MM.1S (cell line): ENCODE measurements around the gene IQGAP2.

ENCODE experiments used
- DNase-seq: peaks from one replicate; pipeline ENCODE4 v3.0.0-alpha.2; 2015
- H2AFZ ChIP-seq: fragments of 300-600 bp; sonication (generic); 2 replicates; pipeline ENCODE4 v1.6.0; 2016; ENCODE audit warnings: antibody characterized with exemption, low read length
- H3F3A ChIP-seq: fragments of 300-600 bp; sonication (generic); 2 replicates; pipeline ENCODE4 v1.6.1; 2016; ENCODE audit warnings: mild to moderate bottlenecking, antibody characterized with exemption, low read length, moderate library complexity, mixed read lengths; ENCODE audit not compliant: insufficient read depth
- H3K27ac ChIP-seq: fragments of 300-600 bp; sonication (generic); 2 replicates; pipeline ENCODE4 v1.5.1; 2016; ENCODE audit warnings: mild to moderate bottlenecking, low read length
- H3K27me3 ChIP-seq: fragments of 300-600 bp; sonication (generic); replicated peaks from 2 replicates; pipeline ENCODE4 v1.6.0; 2016; ENCODE audit warnings: low read length; ENCODE audit not compliant: insufficient read depth
- H3K36me3 ChIP-seq: fragments of 300-600 bp; sonication (generic); replicated peaks from 2 replicates; pipeline ENCODE4 v1.6.1; 2016; ENCODE audit warnings: mild to moderate bottlenecking, low read length, mixed read lengths; ENCODE audit not compliant: insufficient read depth
- H3K4me1 ChIP-seq: fragments of 300-600 bp; sonication (generic); 2 replicates; pipeline ENCODE4 v1.6.1; 2016; ENCODE audit warnings: low read length, mixed read lengths
- H3K4me2 ChIP-seq: fragments of 300-600 bp; sonication (generic); 2 replicates; pipeline ENCODE4 v1.6.0; 2016; ENCODE audit warnings: low read depth, low read length
- H3K4me3 ChIP-seq: fragments of 300-600 bp; sonication (generic); 2 replicates; pipeline ENCODE4 v1.5.1; 2016; ENCODE audit warnings: low read length, mixed read lengths
- H3K79me2 ChIP-seq: fragments of 300-600 bp; sonication (generic); 2 replicates; pipeline ENCODE4 v1.6.1; 2016; ENCODE audit warnings: mixed run types, low read length, mixed read lengths
- H3K9ac ChIP-seq: fragments of 300-600 bp; sonication (generic); 2 replicates; pipeline ENCODE4 v1.6.1; 2016; ENCODE audit warnings: low read length, mixed read lengths
- H3K9me2 ChIP-seq: fragments of 300-600 bp; sonication (generic); replicated peaks from 2 replicates; pipeline ENCODE4 v1.6.1; 2016; ENCODE audit warnings: mild to moderate bottlenecking, low read length, mixed read lengths; ENCODE audit not compliant: insufficient read depth
- H3K9me3 ChIP-seq: fragments of 300-600 bp; sonication (generic); replicated peaks from 2 replicates; pipeline ENCODE4 v1.6.1; 2016; ENCODE audit warnings: mild to moderate bottlenecking, low read length, mixed read lengths; ENCODE audit not compliant: insufficient read depth
- H4K20me1 ChIP-seq: fragments of 300-600 bp; sonication (generic); 2 replicates; pipeline ENCODE4 v1.6.1; 2016; ENCODE audit warnings: mild to moderate bottlenecking, low read length, moderate library complexity, mixed read lengths; ENCODE audit not compliant: insufficient read depth
- EZH2 ChIP-seq: fragments of 300-600 bp; sonication (generic); optimal IDR thresholded peaks from 2 replicates; pipeline ENCODE3; 2017; ENCODE audit warnings: low read depth, mild to moderate bottlenecking, antibody characterized with exemption, low read length, mixed read lengths
- EZH2phosphoT487 ChIP-seq: fragments of 300-600 bp; sonication (generic); IDR thresholded peaks from 2 replicates; pipeline ENCODE4 v1.6.1; 2018; ENCODE audit warnings: antibody characterized with exemption, low read length
- TF ChIP-seq, protein P1 (sequence below): fragments of 300-600 bp; sonication (generic); IDR thresholded peaks from 2 replicates; pipeline ENCODE4 v1.5.1; 2016; ENCODE audit warnings: antibody characterized with exemption, low read length, mixed read lengths

Gene IQGAP2

GRCh38 chr5:76528547-76529331, 125.7 kb downstream of the IQGAP2 start:
- TF ChIP-seq, protein P1, sequence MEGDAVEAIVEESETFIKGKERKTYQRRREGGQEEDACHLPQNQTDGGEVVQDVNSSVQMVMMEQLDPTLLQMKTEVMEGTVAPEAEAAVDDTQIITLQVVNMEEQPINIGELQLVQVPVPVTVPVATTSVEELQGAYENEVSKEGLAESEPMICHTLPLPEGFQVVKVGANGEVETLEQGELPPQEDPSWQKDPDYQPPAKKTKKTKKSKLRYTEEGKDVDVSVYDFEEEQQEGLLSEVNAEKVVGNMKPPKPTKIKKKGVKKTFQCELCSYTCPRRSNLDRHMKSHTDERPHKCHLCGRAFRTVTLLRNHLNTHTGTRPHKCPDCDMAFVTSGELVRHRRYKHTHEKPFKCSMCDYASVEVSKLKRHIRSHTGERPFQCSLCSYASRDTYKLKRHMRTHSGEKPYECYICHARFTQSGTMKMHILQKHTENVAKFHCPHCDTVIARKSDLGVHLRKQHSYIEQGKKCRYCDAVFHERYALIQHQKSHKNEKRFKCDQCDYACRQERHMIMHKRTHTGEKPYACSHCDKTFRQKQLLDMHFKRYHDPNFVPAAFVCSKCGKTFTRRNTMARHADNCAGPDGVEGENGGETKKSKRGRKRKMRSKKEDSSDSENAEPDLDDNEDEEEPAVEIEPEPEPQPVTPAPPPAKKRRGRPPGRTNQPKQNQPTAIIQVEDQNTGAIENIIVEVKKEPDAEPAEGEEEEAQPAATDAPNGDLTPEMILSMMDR, result no peak
- Histone ChIP-seq H4K20me1 (no peaks in the 10 kb centered on the region), H3K36me3 (no peaks in the 10 kb centered on the region), H3K9ac (no peak overlapping the region), H3K4me2 (no peak overlapping the region), H3K9me2 (no peaks in the 10 kb centered on the region), H3K27ac (no peak overlapping the region), H3K4me3 (no peak overlapping the region), H3K9me3 (no peaks in the 10 kb centered on the region), H3K27me3 (no peaks in the 10 kb centered on the region), H3K79me2 (peaks cover 57% of the 10 kb centered on the region), H3F3A (no peaks in the 10 kb centered on the region), H3K4me1 (0 out of 2 replicates have a peak, but pooled peaks cover 6% of the 10 kb centered on the region), H2AFZ (no peak overlapping the region)
- no peak for DNase-seq

DNA sequence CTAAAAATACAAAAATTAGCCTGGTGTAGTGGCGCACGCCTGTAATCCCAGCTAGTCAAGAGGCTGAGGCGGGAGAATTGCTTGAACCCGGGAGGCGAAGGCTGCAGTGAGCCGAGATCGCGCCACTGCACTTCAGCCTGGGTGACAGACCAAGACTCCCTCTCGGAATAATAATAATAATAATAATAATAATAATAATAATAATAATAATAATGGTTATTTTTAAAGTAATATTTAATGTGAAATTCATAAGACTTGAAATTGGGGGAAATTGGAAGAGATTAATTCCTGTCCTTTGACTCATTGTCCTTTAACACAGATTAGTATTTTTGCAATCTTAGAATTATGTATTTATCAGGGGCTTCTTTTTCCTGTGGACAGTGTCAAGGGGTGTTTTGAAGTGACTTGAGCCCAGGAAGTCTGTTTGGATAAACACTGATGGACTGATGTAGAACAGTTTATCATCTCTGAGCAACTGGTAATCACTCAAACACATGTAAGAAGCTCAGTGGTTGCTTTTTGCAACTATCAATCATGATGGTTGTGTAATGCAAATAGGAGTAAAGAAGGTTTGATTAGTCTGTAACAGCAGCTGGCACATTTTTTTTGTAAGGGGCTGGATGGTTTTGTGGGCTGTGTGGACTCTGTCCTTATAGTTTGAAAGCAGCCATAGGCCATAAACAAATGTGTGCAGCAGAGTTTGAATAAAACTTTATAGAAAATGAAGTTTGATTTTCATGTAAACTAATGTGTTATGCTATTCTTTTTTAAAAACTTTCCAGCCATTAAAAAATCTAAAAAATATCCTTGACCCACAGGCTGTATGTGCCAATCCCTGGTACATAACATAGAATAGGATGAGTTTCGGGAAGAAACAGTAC, 126.6 kb downstream of the IQGAP2 start:
- H3F3A ChIP-seq, result no peaks in the 10 kb centered on the region
- no peak for TF ChIP-seq EZH2phosphoT487
- TF ChIP-seq, protein P1, result no peak
- no peak for TF ChIP-seq EZH2
- H3K9me3 ChIP-seq, result no peaks in the 10 kb centered on the region
- H4K20me1 ChIP-seq, result no peaks in the 10 kb centered on the region
- H2AFZ ChIP-seq, result no peak overlapping the region
- no peak overlapping the region for H3K4me3 ChIP-seq
- H3K4me2 ChIP-seq, result no peak overlapping the region
- H3K4me1 ChIP-seq, result 0 out of 2 replicates have a peak, but pooled peaks cover 6% of the 10 kb centered on the region
- H3K9ac ChIP-seq, result no peak overlapping the region
- no peak overlapping the region for H3K27ac ChIP-seq
- peaks cover 54% of the 10 kb centered on the region for H3K79me2 ChIP-seq
- H3K27me3 ChIP-seq, result no peaks in the 10 kb centered on the region
- H3K9me2 ChIP-seq, result no peaks in the 10 kb centered on the region
- no peaks in the 10 kb centered on the region for H3K36me3 ChIP-seq
- no peak for DNase-seq

- no peaks in the 10 kb centered on the region for H3K36me3 ChIP-seq
- H3K4me2 ChIP-seq, result no peak overlapping the region
- TF ChIP-seq EZH2phosphoT487, result no peak
- TF ChIP-seq, protein P1, result no peak
- TF ChIP-seq EZH2, result no peak
- no peak overlapping the region for H3K9ac ChIP-seq
- no peaks in the 10 kb centered on the region for H3K27me3 ChIP-seq
- no peaks in the 10 kb centered on the region for H3K9me2 ChIP-seq
- no peak for DNase-seq
- no peaks in the 10 kb centered on the region for H3F3A ChIP-seq
- H3K27ac ChIP-seq, result no peak overlapping the region
- peaks cover 35% of the 10 kb centered on the region for H3K79me2 ChIP-seq
- H2AFZ ChIP-seq, result no peak overlapping the region
- H3K4me1 ChIP-seq, result 0 out of 2 replicates have a peak, but pooled peaks cover 6% of the 10 kb centered on the region
- no peaks in the 10 kb centered on the region for H3K9me3 ChIP-seq
- no peaks in the 10 kb centered on the region for H4K20me1 ChIP-seq
- H3K4me3 ChIP-seq, result no peak overlapping the region
Measured at GRCh38 chr5:76532052-76532451, 129.0 kb downstream of the IQGAP2 start.
